Dermis blood vessel endothelial cell (primary cell): ENCODE measurements around the gene SRM. TPM values are rescaled to one million over a fixed set of nuclear protein-coding genes. Genes with fewer than 3 reads are reported as not detected.
"Not testable (repeated sequence)": the region's sequence is repeated elsewhere in the genome, so short reads cannot be mapped to it uniquely, and the experiment has no call there.

ENCODE experiments used
- DNase-seq: peaks from one replicate; pipeline ENCODE4 v3.0.0; 2010
- total RNA-seq: library from RNA; depleted of rRNA; stranded (reverse); fragments of >200 nt; gene quantifications from 2 replicates; pipeline ENCODE4 v1.2.3, GENCODE V29; 2014

The SRM gene
- total RNA-seq = 10.6 and 41.3 TPM in 2 replicates

GRCh38 chr1:11059968-11060830 is at the start of gene SRM:
Gene SRM, minus strand, starts transcription at chr1:11060018. Its CDS starts 75 bp downstream, at chr1:11059943.
- DNase-seq = peak; percentile 93

GRCh38 chr1:11109047-11109760 is 49.4 kb upstream of the SRM start:
- DNase-seq = no peak

- DNase-seq = no peak
Observed at GRCh38 chr1:11107599-11107998, 47.8 kb upstream of the SRM start.

GRCh38 chr1:11105586-11105985 is 45.8 kb upstream of the SRM start:
- DNase-seq = no peak

GRCh38 chr1:11101347-11101746 is 41.5 kb upstream of the SRM start:
- no peak for DNase-seq

- DNase-seq = not testable (repeated sequence)
Observed at GRCh38 chr1:11100806-11101205, 41.0 kb upstream of the SRM start.

- no peak for DNase-seq
Observed at GRCh38 chr1:11100149-11100493, 40.3 kb upstream of the SRM start.

GRCh38 chr1:11099310-11100148 is 39.7 kb upstream of the SRM start, which contains the start of gene EXOSC10:
Gene EXOSC10, minus strand, starts transcription at chr1:11099869. Its CDS starts 38 bp downstream, at chr1:11099831.
- DNase-seq = peak; percentile 94

- DNase-seq = no peak
Observed at GRCh38 chr1:11098931-11099309, 39.1 kb upstream of the SRM start.

GRCh38 chr1:11083784-11084183 is 24.0 kb upstream of the SRM start:
- not testable (repeated sequence) for DNase-seq

GRCh38 chr1:11080931-11081330 is 21.1 kb upstream of the SRM start:
- no peak for DNase-seq

- no peak for DNase-seq
Observed at GRCh38 chr1:11078631-11079030, 18.8 kb upstream of the SRM start.

- DNase-seq = not testable (repeated sequence)
Observed at GRCh38 chr1:11073398-11073797, 13.6 kb upstream of the SRM start.

- DNase-seq = no peak
Observed at GRCh38 chr1:11072216-11072917, 12.5 kb upstream of the SRM start.

- no peak for DNase-seq
Observed at GRCh38 chr1:11071463-11072215, 11.8 kb upstream of the SRM start.

GRCh38 chr1:11070876-11071275 is 11.1 kb upstream of the SRM start:
- DNase-seq = no peak

GRCh38 chr1:11068600-11069473 is 9.0 kb upstream of the SRM start:
- no peak for DNase-seq

GRCh38 chr1:11067716-11068599 is 8.1 kb upstream of the SRM start:
- no peak for DNase-seq

GRCh38 chr1:11065796-11066195 is 6.0 kb upstream of the SRM start:
- no peak for DNase-seq
